ENCODE data around the gene MACC1.
"Not testable (repeated sequence)": the region's sequence is repeated elsewhere in the genome, so short reads cannot be mapped to it uniquely, and the experiment has no call there.

MACC1 gene

DNA sequence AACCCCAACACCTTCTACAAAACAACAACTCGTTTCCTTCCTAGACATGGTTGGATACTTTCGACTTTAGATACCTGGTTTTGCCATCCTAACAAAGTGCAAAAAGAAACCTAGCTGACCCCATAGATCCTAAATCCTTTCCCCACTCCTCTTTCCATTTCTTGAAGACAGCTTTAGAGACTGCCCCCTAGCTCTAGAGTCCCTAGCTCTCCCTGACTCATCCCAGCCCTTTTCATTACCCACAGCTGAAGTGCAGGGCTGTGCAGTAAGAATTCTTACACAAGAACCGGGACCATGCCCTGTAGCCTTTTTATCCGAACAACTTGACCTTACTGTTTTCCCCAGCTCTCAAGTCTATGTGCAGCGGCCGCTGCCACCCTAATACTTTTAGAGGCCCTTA lies 93.1 kb downstream of the MACC1 start:
- DNase-seq: not testable (repeated sequence)

DNA sequence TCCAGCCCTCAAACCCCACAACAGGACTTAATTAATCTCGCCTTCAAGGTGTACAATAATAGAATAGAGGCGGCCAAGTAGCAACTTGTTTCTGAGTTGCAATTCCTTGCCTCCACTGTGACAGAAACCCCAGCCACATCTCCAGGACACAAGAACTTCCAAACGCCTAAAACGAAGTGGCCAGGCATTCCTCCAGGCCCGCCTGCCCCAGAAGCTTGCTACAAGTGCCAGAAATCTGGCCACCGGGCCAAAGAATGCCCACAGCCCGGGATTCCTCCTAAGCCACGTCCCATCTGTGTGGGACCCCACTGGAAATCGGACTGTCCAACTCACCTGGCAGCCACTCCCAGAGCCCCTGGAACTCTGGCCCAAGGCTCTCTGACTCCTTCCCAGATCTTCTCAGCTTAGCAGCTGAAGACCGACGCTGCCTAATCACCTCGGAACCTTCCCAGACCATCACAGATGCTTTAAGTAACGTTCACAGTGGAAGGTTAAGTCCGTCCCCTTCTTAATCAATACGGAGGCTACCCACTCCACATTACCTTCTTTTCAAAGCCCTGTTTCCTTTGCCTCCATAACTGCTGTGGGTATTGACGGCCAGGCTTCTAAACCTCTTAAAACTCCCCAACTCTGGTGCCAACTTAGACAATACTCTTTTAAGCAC lies 94.4 kb downstream of the MACC1 start:
- DNase-seq: not testable (repeated sequence)

DNA sequence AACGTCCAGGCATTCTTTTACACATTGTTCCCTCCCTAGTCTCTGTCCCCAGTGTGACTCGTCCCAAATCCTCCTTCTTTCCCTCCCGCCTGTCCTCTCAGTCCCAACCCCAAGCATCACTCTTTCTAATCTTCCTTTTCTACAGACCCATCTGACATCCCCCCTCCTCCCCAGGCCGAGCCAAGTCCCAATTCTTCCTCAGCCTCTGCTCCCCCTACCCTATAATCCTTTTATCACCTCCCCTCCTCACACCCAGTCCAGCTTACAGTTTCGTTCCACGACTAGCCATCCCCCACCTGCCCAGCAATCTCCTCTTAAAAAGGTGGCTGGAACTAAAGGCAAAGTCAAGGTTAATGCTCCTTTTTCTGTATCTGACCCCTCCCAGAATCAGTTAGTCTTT lies 95.1 kb downstream of the MACC1 start:
- no peak for DNase-seq

DNA sequence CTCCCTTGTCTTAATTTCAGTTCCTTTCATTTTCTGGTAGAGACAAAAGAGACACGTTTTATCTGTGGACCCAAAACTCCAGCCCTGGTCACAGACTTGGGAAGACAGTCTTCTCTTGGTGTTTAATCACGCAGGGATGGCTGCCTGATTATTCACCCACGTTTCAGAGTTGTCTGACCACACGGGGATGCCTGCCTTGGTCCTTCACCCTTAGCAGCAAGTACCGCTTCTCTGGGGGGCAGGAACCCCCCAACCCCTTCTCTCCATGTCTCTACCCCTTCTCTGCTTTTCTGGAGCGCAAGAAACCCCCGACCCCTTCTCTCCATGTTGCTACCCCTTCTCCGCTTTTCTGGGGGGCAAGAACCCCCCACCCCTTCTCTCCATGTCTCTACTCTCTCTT lies 95.8 kb downstream of the MACC1 start:
- DNase-seq: no peak

DNA sequence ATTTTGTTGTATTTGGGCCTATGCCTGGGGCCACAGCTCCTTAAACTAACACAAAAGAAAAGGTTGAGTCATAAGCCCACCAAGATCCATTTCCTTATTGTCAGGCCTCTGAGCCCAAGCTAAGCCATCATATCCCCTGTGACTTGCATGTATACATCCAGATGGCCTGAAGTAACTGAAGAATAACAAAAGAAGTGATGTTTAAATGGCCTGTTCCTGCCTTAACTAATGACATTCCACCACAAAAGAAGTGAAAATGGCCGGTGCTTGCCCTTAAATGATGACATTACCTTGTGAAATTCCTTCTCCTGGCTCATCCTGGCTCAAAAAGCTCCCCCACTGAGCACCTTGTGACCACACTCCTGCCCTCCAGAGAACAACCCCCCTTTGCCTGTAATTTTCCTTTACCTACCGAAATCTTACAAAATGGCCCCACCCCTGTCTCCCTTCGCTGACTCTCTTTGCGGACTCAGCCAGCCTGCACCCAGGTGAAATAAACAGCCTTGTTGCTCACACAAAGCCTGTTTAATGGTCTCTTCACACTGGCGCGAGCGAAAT lies 96.5 kb downstream of the MACC1 start:
- not testable (repeated sequence) for DNase-seq

DNA sequence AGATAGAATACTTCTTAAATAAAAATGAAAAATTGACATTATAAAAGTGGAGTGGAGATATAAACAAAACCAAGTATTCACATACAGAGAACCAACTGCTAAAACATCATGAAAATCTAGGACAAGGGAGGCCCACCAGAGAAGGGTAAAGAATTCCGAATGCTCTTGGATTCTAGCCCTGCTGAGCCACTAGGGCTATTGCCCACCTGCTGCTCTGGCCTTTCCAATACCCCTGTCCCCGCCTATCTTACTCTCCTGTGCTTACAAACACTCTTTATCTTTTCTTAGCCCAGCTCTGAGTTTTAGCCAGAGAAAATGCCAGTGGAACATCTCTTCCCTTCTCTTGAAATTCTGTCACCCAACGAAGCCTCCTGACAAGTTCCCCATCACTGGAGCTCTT lies 100.3 kb downstream of the MACC1 start:
- DNase-seq: no peak

DNA sequence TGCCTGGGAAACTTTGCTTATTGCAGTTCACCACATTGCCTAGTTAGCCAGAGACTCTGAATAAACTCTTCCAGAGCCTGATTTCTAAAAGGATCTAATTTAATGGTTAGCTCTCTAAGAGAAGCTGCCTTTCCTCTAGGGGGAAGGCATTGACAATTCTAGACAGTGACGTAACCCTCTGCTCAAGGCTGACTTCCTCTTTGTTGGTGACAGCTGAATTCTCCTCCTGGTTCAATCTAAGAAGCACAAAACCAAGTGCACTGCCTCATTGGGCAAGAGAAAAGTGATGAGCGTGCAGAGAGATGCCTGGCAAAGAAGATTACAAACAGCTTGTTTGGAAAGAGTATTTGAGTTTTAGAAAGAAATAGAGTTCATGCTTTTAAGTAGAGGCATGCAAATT lies 102.7 kb downstream of the MACC1 start:
- peak; percentile 44 for DNase-seq

DNA sequence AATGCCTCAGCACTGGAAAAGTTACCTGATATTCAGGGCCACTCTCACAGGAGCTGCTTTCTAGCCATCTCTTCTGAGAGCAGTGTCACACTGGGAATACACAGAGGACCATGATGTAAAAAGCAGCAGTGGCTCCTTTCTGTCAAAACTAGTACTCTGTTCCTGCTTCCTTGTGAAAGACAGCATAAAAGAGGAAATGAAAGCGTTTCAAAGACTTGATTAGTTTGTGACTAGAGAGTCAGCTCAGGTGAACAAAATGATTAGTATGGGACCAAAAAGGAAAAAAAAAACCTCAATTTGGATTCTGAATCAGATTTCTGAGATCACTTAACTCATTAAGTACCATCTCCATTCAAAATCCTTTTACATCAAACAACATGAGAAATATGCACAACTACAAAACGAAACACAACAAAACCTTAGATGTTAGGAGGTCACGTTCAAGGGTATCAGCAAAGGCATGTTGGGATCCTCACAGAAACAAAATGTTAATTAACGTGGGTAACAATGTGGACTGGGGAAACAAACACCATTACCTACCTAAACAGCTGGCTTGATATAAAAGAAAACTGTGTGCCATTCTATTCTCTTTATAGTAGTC lies 103.7 kb downstream of the MACC1 start:
- no peak for DNase-seq

DNA sequence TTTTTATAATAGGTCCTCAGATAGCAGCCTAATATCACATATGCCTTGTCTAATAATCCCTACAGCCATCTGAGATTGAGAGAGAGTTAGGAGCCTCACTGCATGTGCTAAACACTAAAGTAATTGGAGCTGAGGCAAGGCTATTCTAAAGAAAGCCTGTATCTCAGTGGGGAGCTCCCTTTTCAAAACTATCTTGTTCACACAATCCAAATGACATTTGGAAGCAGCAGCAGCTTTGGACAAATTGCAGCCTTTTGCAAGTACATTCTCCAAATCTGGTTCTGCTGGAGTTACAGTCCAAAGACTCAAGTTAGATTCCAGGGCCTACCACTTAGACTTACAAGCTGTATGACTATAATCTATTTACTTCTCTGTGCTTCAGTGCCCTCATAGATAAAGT lies 104.5 kb downstream of the MACC1 start:
- DNase-seq: no peak

DNA sequence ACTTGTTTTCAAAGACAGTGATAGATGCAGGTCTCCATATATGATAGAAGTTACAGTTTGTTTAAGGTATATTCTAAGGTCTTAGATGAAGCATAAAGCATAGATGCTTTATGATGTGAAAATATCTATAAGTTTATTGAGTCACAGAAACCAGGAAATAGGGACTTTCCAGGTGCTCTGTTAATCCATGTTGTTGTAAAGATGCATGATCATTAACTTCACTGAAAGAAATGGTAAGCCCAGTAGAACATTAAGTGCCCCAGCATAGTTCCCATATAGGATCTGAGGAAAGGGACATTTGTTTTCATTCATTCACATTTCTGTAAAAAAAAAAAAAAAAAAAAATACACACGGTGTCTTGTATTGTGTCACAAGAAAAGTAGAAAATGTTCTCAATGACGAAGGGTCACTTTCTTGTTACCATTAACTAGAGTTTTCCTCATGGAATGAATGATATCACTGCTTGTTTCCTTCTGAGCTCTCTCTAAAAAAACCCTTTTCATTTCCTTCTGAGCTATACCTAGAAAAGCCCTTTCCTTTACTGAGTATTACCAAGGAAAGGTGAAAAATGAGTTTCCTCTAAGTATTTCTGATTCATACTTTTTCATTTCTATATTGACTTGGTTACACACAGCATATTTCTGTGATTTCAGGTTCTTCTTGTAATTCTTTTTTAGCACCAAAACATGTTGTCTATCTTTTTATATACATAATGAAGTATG lies 105.2 kb downstream of the MACC1 start:
- DNase-seq: no peak

DNA sequence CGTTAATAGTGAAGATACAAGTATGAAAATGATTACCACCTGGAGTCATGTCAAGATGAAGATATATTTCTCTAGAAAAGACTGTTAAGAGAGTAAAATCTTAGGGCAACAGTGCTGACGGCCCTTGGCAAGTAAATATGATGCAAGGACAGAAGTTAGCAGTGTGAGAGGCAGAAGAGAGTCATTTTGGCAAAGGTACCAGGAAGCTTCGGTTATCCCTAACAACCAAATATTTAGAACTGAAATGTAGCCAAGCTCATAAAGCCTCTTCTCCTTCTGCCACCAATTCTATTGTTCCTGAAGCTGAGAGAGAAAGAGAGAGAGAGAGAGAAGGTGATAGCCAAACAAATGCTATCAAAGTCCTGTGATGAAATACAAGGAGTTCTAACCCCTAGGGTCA lies 109.6 kb downstream of the MACC1 start:
- no peak for DNase-seq

DNA sequence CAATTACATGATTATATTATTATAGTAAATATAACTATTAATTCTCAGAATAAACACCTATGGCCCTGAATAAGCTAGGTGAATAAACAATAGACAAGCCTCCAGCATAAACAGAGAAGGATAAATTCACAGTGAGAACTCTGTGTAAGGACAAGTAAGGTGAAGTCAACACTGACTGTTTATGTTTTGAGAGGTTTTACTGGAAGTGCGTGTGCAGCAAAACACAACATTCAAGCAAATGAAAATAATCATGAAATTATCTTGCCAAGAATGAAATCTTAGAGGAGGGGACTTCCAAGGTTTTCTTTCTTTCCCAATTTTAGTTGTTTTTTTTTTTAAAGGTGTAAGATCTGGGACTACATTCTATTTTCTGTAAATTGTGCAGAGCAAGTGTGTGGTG lies 112.5 kb downstream of the MACC1 start:
- no peak for DNase-seq

DNA sequence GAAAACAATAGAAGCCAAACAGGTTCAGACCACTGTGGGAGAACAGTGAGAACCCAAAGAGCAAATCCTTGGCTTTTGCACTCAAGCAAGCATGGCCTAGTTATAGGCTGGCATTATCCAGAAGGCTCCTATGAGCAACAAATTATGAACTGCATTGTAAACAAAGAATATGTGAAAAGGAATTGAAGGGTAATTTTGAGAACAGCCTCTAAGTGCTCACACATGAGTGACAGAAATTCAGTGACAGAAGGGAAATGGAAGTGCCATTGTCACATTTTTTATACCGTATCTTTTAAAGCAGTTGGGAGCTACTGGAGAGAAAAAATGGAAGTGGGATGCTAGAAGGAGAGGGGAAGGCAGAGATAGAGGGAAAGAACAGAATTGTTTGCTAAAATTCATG lies 114.2 kb downstream of the MACC1 start:
- DNase-seq: no peak

DNA sequence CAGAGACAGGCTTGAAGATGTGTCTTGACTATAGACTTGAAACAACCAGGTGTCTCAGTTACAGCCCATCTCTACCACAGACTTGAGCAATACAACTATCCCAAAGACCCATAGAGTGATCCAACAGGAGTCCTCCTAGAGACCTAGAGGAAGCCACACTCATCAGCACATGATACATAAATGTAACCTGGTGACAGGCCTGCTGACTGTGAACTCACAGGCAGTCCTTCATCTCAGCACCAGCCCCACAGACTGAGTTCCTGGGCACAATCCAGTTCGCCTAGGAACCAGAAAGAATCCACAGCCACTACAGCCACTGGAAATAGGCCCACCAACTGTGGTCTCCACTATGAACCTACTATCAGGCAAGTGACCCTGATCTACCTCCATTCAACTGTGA lies 121.3 kb downstream of the MACC1 start:
- DNase-seq: no peak

DNA sequence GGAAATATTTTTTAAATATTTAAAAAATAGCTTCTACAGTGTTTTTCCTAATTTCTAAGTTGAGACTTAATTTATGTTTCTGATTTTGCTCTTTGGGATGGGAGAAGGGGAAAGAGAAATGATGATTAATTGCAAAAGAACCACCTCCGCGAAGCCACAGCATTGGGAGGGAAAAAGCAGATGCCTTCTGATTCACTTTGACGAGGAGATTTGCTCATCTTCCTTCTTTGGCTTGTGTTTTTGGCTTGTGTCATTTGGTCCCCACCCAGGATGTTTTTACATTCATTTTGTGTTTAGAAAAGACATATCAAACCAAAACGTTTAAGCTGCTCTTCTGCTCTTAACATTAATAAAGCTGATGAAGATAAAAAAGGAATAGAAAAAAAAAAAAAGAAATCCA lies 121.7 kb downstream of the MACC1 start:
- no peak for DNase-seq

DNA sequence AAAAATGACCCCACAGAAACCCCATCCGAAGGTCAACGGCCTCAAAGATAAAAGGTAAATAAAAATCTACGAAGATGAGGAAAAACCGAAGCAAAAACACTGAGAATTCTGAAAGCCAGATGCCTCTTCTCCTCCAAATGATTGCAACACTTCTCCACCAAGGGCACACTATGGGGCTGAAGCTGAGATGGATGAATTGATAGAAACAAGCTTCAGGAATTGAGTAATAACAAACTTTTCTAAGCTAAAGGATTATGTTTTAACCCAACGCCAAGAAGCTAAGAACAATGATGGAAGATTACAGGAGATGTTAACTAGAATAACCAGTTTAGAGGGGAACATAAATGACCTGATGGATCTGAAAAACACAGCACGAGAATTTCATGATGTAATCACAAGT lies 127.8 kb downstream of the MACC1 start:
- DNase-seq: no peak

DNA sequence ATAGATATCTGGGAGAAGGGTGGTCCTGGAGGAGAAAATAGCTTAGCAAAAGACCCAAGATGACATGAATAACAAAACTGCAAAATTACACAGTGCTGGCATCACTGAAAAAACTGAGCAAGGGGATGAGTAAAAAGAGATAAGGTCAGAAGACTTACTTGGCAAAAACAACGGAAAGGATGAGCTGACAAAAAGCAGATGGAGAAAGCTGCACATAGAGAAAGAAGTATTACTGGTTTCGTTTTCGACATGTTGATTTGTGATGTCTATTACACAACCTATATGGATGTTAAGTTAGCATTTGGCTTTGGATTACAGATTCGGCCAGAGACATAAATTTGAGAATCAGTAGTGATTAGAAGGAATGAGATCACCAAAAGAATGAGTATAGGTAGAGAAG lies 132.1 kb downstream of the MACC1 start:
- DNase-seq: no peak

Measured in KG1 (cell line).